Fibroblast of lung (primary cell): ENCODE results near the gene IGFL2. TPM values are rescaled to one million over a fixed set of nuclear protein-coding genes. Genes with fewer than 3 reads are reported as not detected.

ENCODE experiments used
- DNase-seq, 2 donors: peaks; one replicate each; pipeline versions ENCODE4 v3.0.0 to v3.0.0-alpha.2; 2010; ENCODE audit warnings: low read depth in 2 of 2
- H2AFZ ChIP-seq: 2 replicates; pipeline ENCODE4 v1.5.1; 2012; ENCODE audit warnings: low read length, control low read depth, inconsistent platforms
- H3K27ac ChIP-seq: 2 replicates; pipeline ENCODE4 v1.5.1; 2011; ENCODE audit warnings: low read length, control low read depth; ENCODE audit not compliant: insufficient read depth
- H3K27me3 ChIP-seq: 2 replicates; pipeline ENCODE4 v1.5.1; 2011; ENCODE audit warnings: mild to moderate bottlenecking, low read length; ENCODE audit not compliant: control insufficient read depth, insufficient read depth
- H3K36me3 ChIP-seq: 2 replicates; pipeline ENCODE4 v1.5.1; 2011; ENCODE audit warnings: low read length; ENCODE audit not compliant: control insufficient read depth, insufficient read depth
- H3K4me1 ChIP-seq: 2 replicates; pipeline ENCODE4 v1.5.1; 2011; ENCODE audit warnings: low read length; ENCODE audit not compliant: control insufficient read depth, insufficient read depth; ENCODE audit errors: extremely low read depth
- H3K4me2 ChIP-seq: 2 replicates; pipeline ENCODE4 v1.5.1; 2011; ENCODE audit warnings: low read length, control low read depth; ENCODE audit not compliant: insufficient read depth; ENCODE audit errors: extremely low read depth
- H3K4me3 ChIP-seq, 4 experiments: fragments of 200-600 bp in 1 of 4; sonication (generic) in 1 of 4; replicated peaks in 1 of 4; 2 replicates each; pipeline ENCODE4 v1.5.1; 2011 to 2016; ENCODE audit warnings: low read length in 4 of 4, low read depth in 3 of 4, mild to moderate bottlenecking in 3 of 4, control low read depth in 2 of 4, inconsistent platforms in 1 of 4, mixed read lengths in 1 of 4; ENCODE audit not compliant: insufficient read depth in 1 of 4; ENCODE audit errors: control extremely low read depth in 1 of 4
- H3K79me2 ChIP-seq: 2 replicates; pipeline ENCODE4 v1.5.1; 2012; ENCODE audit warnings: mild to moderate bottlenecking, low read length, inconsistent platforms; ENCODE audit not compliant: control insufficient read depth, insufficient read depth
- H3K9ac ChIP-seq: 2 replicates; pipeline ENCODE4 v1.5.1; 2011; ENCODE audit warnings: mild to moderate bottlenecking, low read length, control low read depth; ENCODE audit not compliant: insufficient read depth
- H3K9me3 ChIP-seq: 2 replicates; pipeline ENCODE4 v1.5.1; 2012; ENCODE audit warnings: low read depth, low read length; ENCODE audit not compliant: control insufficient read depth, insufficient read depth
- H4K20me1 ChIP-seq: 2 replicates; pipeline ENCODE4 v1.5.1; 2011; ENCODE audit warnings: low read length; ENCODE audit not compliant: control insufficient read depth, insufficient read depth; ENCODE audit errors: extremely low read depth
- CTCF ChIP-seq, 2 donors: IDR thresholded peaks in 1 of 2; conservative IDR thresholded peaks in 1 of 2; 1 replicate in 1 of 2; 2 replicates in 1 of 2; pipeline ENCODE4 v1.5.1; 2011 to 2012; ENCODE audit warnings: low read length in 2 of 2, control low read depth in 1 of 2, inconsistent platforms in 1 of 2, low read depth in 1 of 2, mild to moderate bottlenecking in 1 of 2
- EZH2 ChIP-seq: IDR thresholded peaks from 2 replicates; pipeline ENCODE4 v1.5.1; 2012; ENCODE audit warnings: low read length, control low read depth, mild to moderate bottlenecking; ENCODE audit errors: missing control alignments
- polyA plus RNA-seq, 2 donors: library from polyadenylated mRNA; depleted of rRNA in 1 of 2; stranded (reverse) in 1 of 2; unstranded in 1 of 2; fragments of >200 nt; gene quantifications; 2 replicates each; pipeline ENCODE4 v1.2.1, GENCODE V29; 2011 to 2012; ENCODE audit warnings: missing spikeins in 1 of 2
- total RNA-seq: library from RNA; depleted of rRNA; stranded (reverse); fragments of >200 nt; gene quantifications from 2 replicates; pipeline ENCODE4 v1.2.1, GENCODE V29; 2014

The IGFL2 gene
- total and polyA plus RNA-seq, 2 donors (not counting 1 experiment from before 2014, with no cell fraction given) = not detected

GRCh38 chr19:46186101-46186716, 38.2 kb downstream of the IGFL2 start:
- TF ChIP-seq CTCF (conservative IDR thresholded peaks at IDR 0.05 in 1 of 2, IDR thresholded peaks at IDR 0.05 in 1 of 2; ENCODE audit: low read depth in 1 of 2, low read length in 2 of 2) = no peak
- no peak for TF ChIP-seq EZH2
- H3K9me3 ChIP-seq = no peaks in the 10 kb centered on the region

GRCh38 chr19:46186717-46187101, 38.7 kb downstream of the IGFL2 start:
- Histone ChIP-seq H3K9me3 (no peaks in the 10 kb centered on the region), H3K4me2 (no peak overlapping the region), H3K4me1 (no peaks in the 10 kb centered on the region), H3K4me3 (no peak overlapping the region), H3K79me2 (no peaks in the 10 kb centered on the region), H3K9ac (no peak overlapping the region), H3K36me3 (no peaks in the 10 kb centered on the region), H3K27ac (no peak overlapping the region), H3K27me3 (peaks cover 12% of the 10 kb centered on the region), H2AFZ (no peak overlapping the region), H4K20me1 (no peaks in the 10 kb centered on the region)
- DNase-seq = no peak
- TF ChIP-seq CTCF (conservative IDR thresholded peaks at IDR 0.05 in 1 of 2, IDR thresholded peaks at IDR 0.05 in 1 of 2; ENCODE audit: low read depth in 1 of 2, low read length in 2 of 2) = no peak
- TF ChIP-seq EZH2 = no peak

More at GRCh38 chr19:46186101-46186716, 38.2 kb downstream of the IGFL2 start:
- no peaks in the 10 kb centered on the region for H3K36me3 ChIP-seq
- no peak overlapping the region for H3K27ac ChIP-seq
- no peaks in the 10 kb centered on the region for H3K4me1 ChIP-seq
- no peaks in the 10 kb centered on the region for H4K20me1 ChIP-seq
- H2AFZ ChIP-seq = no peak overlapping the region
- H3K4me3 ChIP-seq = no peak overlapping the region
- no peak overlapping the region for H3K4me2 ChIP-seq
- no peak overlapping the region for H3K9ac ChIP-seq
- no peak for DNase-seq
- H3K27me3 ChIP-seq = peaks cover 11% of the 10 kb centered on the region
- no peaks in the 10 kb centered on the region for H3K79me2 ChIP-seq

GRCh38 chr19:46189971-46190888, 42.2 kb downstream of the IGFL2 start:
- TF ChIP-seq EZH2 (no peak), CTCF (conservative IDR thresholded peaks at IDR 0.05 in 1 of 2, IDR thresholded peaks at IDR 0.05 in 1 of 2; ENCODE audit: low read depth in 1 of 2, low read length in 2 of 2) (no peak)
- H4K20me1 ChIP-seq = no peaks in the 10 kb centered on the region
- H3K79me2 ChIP-seq = no peaks in the 10 kb centered on the region
- H3K9ac ChIP-seq = no peak overlapping the region
- DNase-seq = no peak
- no peak overlapping the region for H3K4me3 ChIP-seq
- H3K4me1 ChIP-seq = peaks cover 2% of the 10 kb centered on the region
- H3K9me3 ChIP-seq = no peaks in the 10 kb centered on the region
- H3K27ac ChIP-seq = no peak overlapping the region
- H3K27me3 ChIP-seq = peaks cover 18% of the 10 kb centered on the region
- H3K36me3 ChIP-seq = no peaks in the 10 kb centered on the region
- H3K4me2 ChIP-seq = no peak overlapping the region
- H2AFZ ChIP-seq = no peak overlapping the region
